GM19043 (cell line): ENCODE data around the gene CRYL1.

Experiments used
- ATAC-seq: cut with Tn5 transposase; IDR thresholded peaks from one replicate; pipeline ENCODE4 v1.9.1; 2021; ENCODE audit warnings: low read depth; ENCODE audit not compliant: unreplicated experiment

CRYL1 gene

GRCh38 chr13:20428666-20429644 lies 96.7 kb downstream of the CRYL1 start:
- ATAC-seq, result no peak

GRCh38 chr13:20426766-20427448 lies 98.8 kb downstream of the CRYL1 start:
- no peak for ATAC-seq

- ATAC-seq, result peak; percentile 86
Observed at GRCh38 chr13:20425819-20426219, 99.8 kb downstream of the CRYL1 start.

- ATAC-seq, result no peak
Observed at GRCh38 chr13:20424949-20425348, 100.7 kb downstream of the CRYL1 start.

- ATAC-seq, result no peak
Observed at GRCh38 chr13:20424559-20424852, 101.2 kb downstream of the CRYL1 start.

GRCh38 chr13:20422362-20422761 lies 103.3 kb downstream of the CRYL1 start:
- ATAC-seq, result no peak

GRCh38 chr13:20420938-20421337 lies 104.7 kb downstream of the CRYL1 start:
- no peak for ATAC-seq

- ATAC-seq, result no peak
Observed at GRCh38 chr13:20418953-20419352, 106.7 kb downstream of the CRYL1 start.

GRCh38 chr13:20416223-20416745 lies 109.4 kb downstream of the CRYL1 start:
- no peak for ATAC-seq

GRCh38 chr13:20415694-20416107 lies 110.0 kb downstream of the CRYL1 start:
- no peak for ATAC-seq

- ATAC-seq, result no peak
Observed at GRCh38 chr13:20415306-20415679, 110.4 kb downstream of the CRYL1 start.

GRCh38 chr13:20414546-20415305 lies 110.9 kb downstream of the CRYL1 start:
- ATAC-seq, result no peak

GRCh38 chr13:20412691-20413355 lies 112.8 kb downstream of the CRYL1 start:
- ATAC-seq, result no peak

GRCh38 chr13:20411638-20412342 lies 113.9 kb downstream of the CRYL1 start:
- ATAC-seq, result peak; percentile 88

- no peak for ATAC-seq
Observed at GRCh38 chr13:20410726-20411125, 114.9 kb downstream of the CRYL1 start.

- ATAC-seq, result no peak
Observed at GRCh38 chr13:20408181-20408580, 117.5 kb downstream of the CRYL1 start.

- ATAC-seq, result no peak
Observed at GRCh38 chr13:20407759-20408158, 117.9 kb downstream of the CRYL1 start.

GRCh38 chr13:20405691-20406090 lies 120.0 kb downstream of the CRYL1 start:
- ATAC-seq, result no peak

GRCh38 chr13:20404488-20405222 lies 121.0 kb downstream of the CRYL1 start:
- ATAC-seq, result no peak
